Middle frontal gyrus (tissue), 1 donor: ENCODE results near the gene EGR1.
"Not testable (repeated sequence)": the region's sequence is repeated elsewhere in the genome, so short reads cannot be mapped to it uniquely, and the experiment has no call there.

Experiments
- DNase-seq: peaks from one replicate; pipeline ENCODE4 v3.0.0-alpha.2; 2015; ENCODE audit warnings: low spot score; ENCODE audit errors: extremely low spot score

EGR1 gene

DNA sequence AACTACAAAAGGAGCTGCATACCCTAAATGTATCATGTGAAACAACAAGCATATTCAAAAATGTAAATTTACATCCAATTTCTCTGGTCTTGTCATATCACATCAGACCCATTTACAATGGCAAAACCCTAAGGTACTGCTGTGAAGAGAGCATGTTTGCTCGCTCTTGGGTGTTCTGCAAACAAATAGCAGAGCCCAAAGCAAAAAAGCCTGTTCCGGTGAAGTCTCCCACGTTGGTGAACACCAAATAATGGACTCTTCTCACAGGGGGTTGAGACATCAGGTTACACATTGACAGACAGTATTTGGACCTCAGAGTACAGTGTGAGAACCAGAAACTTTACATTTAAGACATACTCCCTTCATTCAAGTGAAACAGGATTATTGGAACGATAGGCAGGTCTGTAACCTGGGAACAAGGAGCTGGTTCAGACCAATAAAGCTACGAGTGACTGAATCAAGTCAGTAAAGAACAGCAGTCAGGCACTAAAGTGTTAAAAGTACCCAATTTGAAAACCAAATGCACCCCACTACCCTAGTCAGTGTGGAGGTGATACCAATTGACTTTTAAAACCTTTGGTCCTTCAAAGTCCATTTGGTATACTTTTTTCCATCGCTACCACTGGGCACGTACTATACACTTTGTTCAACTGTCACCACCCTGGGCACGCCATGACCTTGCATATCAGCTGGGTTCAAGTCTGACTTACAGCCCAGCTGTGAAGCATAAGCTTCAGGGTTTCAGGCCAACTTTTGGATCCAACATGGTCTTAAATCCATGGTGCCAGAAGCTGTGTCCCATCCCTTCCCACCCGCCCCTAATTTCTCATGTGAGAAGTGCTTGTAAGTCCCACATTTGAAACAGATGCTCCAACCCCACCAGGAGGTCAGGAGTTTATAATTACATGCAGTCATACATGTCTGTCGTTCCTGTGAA is 41.4 kb downstream of the EGR1 start:
- DNase-seq = no peak

DNA sequence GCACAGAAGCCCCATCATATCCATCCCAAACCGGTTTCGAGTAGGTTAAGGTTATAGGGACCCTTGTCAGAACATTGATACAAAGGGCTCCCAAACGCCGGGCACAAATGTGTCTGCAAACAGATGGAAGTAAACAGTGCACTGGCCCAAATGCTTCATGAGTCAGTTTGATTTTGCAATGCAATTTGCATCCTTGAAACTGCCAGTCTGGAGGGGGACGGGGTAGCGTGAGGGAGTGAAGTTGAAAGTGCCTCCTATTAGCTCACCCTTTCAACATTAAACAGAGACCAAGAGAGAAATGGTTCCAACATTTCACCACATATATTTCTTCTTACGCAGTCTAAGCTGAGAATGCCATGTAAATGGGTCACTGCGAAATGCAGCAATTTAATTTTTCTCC is 42.2 kb downstream of the EGR1 start:
- not testable (repeated sequence) for DNase-seq

DNA sequence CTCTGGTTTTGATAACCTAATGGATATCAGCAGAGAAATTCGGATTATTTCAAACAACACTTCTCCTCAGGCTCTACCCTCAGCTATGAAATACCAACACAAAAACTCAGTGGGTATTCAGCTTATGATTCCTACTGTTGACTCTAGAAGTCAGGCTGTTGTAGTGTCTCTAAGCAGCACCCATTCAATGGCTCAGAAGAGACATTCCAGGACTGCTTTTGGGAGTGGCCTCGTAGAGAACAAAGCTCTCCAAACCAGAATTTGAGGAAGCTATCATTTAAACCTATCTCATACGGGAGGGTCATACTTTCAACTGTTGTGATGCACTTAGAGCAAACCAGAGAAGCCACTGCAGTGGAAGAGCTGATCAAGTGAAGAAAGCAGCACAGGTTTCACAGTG is 43.7 kb downstream of the EGR1 start:
- DNase-seq = no peak

DNA sequence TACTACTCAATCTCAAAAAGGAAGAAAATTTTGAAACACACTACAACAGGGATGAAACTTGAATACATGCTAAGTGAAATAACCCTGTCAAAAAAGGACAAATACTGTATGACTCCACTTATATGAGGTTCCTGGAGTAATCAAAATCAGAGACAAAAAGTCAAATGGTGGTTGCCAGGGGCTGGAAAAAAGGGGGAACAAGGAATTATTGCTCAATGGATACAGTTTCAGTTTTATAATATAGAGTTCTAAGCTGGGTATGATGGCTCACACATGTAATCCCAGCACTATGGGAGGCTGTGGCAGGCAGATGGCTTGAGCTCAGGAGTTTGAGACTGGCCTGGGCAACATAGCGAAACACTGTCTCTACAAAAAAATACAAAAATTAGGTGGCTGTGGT is 48.7 kb downstream of the EGR1 start:
- no peak for DNase-seq

DNA sequence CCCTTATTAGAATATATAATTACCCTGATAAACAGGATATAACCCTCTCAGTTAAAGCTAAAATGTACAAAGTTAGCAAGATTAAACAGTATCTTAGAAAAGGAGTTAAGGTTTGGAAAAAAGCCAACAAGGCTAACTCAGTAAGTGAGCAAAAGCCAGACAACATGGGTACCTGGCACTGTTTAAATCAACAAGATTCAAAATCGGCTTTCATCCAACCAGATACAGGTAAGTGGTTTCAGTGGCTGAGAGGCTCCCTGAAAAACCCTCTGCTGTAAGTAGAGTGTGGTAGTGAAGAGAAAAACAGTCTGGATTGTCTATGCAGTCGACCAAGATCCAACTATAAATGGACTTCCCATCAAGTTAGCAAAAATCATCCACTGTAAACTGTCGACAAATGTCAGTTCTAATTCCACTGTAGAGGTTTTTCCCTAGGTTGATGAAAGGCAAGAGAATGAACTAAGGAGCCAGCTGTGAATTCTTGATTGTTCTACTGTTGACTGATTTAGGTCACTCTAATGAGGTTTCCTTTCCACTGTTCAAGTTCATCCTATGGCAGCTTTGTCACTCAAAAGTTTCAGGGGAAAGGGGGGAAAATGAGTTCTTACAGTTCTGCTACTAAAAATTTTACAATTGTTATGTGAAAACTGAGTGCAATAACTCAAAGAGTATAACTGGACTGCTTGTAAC is 50.4 kb downstream of the EGR1 start:
- no peak for DNase-seq

DNA sequence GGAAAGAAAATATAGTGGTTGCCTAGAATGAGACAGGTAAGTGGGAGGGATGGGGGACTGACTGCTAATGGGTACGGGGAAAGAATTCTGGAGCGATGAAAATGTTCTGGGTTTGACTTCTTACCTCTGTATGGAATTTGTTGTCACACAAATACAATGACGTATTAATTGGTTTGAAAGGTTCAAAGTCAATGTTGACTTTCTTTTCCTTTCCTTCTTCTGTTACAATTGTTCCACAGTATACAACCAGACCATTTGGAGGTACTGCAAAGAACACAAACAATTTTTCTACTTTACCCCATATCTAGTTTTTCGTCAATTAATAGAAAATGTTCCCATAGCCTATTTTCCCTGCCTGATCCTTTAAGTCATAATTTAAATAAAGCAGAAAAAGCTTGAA is 52.2 kb downstream of the EGR1 start:
- DNase-seq = no peak
